NCI-H1092 (cell line): ENCODE measurements around the gene PEX5L.
A peak's percentile ranks its signal among the peaks of the same experiment; 100 is the strongest.
"Not testable (repeated sequence)": the region's sequence is repeated elsewhere in the genome, so short reads cannot be mapped to it uniquely, and the experiment has no call there.

Experiments
- DNase-seq: peaks from one replicate; lab custom pipeline; 2025; lab: John Stamatoyannopoulos, UW

Gene PEX5L

GRCh38 chr3:179840985-179841384, 195.8 kb downstream of the PEX5L start:
- DNase-seq: no peak

GRCh38 chr3:179837374-179837773, 199.4 kb downstream of the PEX5L start:
- no peak for DNase-seq

GRCh38 chr3:179833294-179833693, 203.4 kb downstream of the PEX5L start:
- no peak for DNase-seq

- no peak for DNase-seq
Measured at GRCh38 chr3:179832333-179832854, 204.3 kb downstream of the PEX5L start.

- no peak for DNase-seq
Measured at GRCh38 chr3:179829401-179829800, 207.3 kb downstream of the PEX5L start.

GRCh38 chr3:179828738-179829137, 208.0 kb downstream of the PEX5L start:
- DNase-seq: no peak

GRCh38 chr3:179826247-179826637, 210.5 kb downstream of the PEX5L start:
- DNase-seq: no peak

- no peak for DNase-seq
Measured at GRCh38 chr3:179825527-179826246, 211.1 kb downstream of the PEX5L start.

- no peak for DNase-seq
Measured at GRCh38 chr3:179822296-179822695, 214.4 kb downstream of the PEX5L start.

GRCh38 chr3:179819379-179819778, 217.4 kb downstream of the PEX5L start:
- DNase-seq: no peak

- DNase-seq: no peak
Measured at GRCh38 chr3:179812096-179812382, 224.7 kb downstream of the PEX5L start.

GRCh38 chr3:179811321-179812095, 225.2 kb downstream of the PEX5L start:
- peak; percentile 45 for DNase-seq

- no peak for DNase-seq
Measured at GRCh38 chr3:179809639-179810038, 227.1 kb downstream of the PEX5L start.

- no peak for DNase-seq
Measured at GRCh38 chr3:179807588-179807987, 229.1 kb downstream of the PEX5L start.

GRCh38 chr3:179806177-179806576, 230.6 kb downstream of the PEX5L start:
- no peak for DNase-seq

GRCh38 chr3:179801856-179802255, 234.9 kb downstream of the PEX5L start:
- no peak for DNase-seq

- DNase-seq: no peak
Measured at GRCh38 chr3:179801263-179801662, 235.5 kb downstream of the PEX5L start.

GRCh38 chr3:179797192-179797591, 239.5 kb downstream of the PEX5L start:
- DNase-seq: no peak

GRCh38 chr3:179796421-179796820, 240.3 kb downstream of the PEX5L start:
- no peak for DNase-seq

- DNase-seq: no peak
Measured at GRCh38 chr3:179794355-179794754, 242.4 kb downstream of the PEX5L start.

- DNase-seq: no peak
Measured at GRCh38 chr3:179791793-179792192, 244.9 kb downstream of the PEX5L start.

- DNase-seq: no peak
Measured at GRCh38 chr3:179788996-179789395, 247.7 kb downstream of the PEX5L start.

GRCh38 chr3:179782841-179783240, 253.9 kb downstream of the PEX5L start:
- DNase-seq: not testable (repeated sequence)
